Mesothelial cell of epicardium (in vitro differentiated cells): ENCODE data around the gene MYL6. TPM values are rescaled to one million over a fixed set of nuclear protein-coding genes. Genes with fewer than 3 reads are reported as not detected.

ENCODE experiments used
- DNase-seq, 2 experiments: peaks; one replicate each; pipeline ENCODE4 v3.0.0; 2021; ENCODE audit warnings: low spot score in 2 of 2; ENCODE audit not compliant: unreplicated experiment in 2 of 2
- H3K27ac Mint-ChIP-seq: 2 replicates; pipeline ENCODE4 v1.8.0; 2021; ENCODE audit warnings: mixed read lengths
- H3K27me3 Mint-ChIP-seq: 2 replicates; pipeline ENCODE4 v1.8.0; 2021; ENCODE audit warnings: low read depth, mixed read lengths
- H3K36me3 Mint-ChIP-seq: 2 replicates; pipeline ENCODE4 v1.8.0; 2021; ENCODE audit warnings: mixed read lengths
- H3K4me1 Mint-ChIP-seq: 2 replicates; pipeline ENCODE4 v1.8.0; 2021; ENCODE audit warnings: mixed read lengths
- H3K4me3 Mint-ChIP-seq: 2 replicates; pipeline ENCODE4 v1.8.0; 2021; ENCODE audit warnings: mild to moderate bottlenecking, moderate library complexity, mixed read lengths
- H3K9me3 Mint-ChIP-seq: 2 replicates; pipeline ENCODE4 v1.8.0; 2021; ENCODE audit warnings: mixed read lengths
- total RNA-seq: library from RNA; stranded (reverse); gene quantifications from 3 replicates; pipeline ENCODE4 v1.2.1, GENCODE V29; 2021
- TF ChIP-seq, protein P1 (sequence below): fragments of 200-600 bp; sonication (generic); IDR thresholded peaks from one replicate; pipeline ENCODE4 v1.5.0; 2021; ENCODE audit warnings: antibody characterized with exemption; ENCODE audit not compliant: unreplicated experiment

Gene MYL6
- total RNA-seq, 1 donor from 2014 or later = 827 TPM

DNA sequence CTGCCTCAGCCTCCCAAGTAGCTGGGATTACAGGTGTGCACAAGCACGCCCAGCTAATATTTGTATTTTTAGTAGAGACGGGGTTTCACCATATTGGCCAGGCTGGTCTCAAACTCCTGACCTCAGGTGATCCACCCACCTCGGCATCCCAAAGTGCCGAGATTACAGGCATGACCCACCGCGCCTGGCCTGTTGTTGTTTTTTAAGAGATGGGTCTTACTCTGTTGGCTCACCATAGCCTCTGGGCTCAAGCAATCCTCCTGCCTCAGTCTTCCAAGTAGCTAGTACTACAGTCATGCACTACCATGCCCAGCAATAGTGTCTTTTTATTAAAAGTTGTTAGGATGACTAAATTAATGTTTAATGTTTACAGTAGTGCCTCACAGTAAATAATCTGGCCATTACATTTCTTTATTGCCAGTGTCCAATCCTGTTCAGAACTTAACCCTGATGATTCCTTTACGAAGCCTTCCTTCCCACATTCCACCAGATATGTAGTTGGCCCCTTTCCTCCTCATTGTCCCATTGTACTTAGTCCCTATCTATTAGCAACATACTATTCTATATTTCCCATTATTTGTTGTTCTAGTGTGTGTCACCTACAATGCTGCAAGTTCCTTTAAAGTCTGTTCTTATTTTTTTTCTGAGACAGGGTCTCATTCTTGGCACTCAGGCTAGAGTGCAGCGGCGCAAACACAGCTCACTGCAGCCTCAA lies 39.9 kb downstream of the MYL6 start:
- Mint-ChIP-seq H3K27me3 (no peaks in the 10 kb centered on the region), H3K36me3 (no peaks in the 10 kb centered on the region), H3K27ac (no peak overlapping the region), H3K4me3 (no peak overlapping the region), H3K4me1 (peaks cover 9% of the 10 kb centered on the region), H3K9me3 (no peaks in the 10 kb centered on the region)
- no peak for DNase-seq
- TF ChIP-seq, protein P1, sequence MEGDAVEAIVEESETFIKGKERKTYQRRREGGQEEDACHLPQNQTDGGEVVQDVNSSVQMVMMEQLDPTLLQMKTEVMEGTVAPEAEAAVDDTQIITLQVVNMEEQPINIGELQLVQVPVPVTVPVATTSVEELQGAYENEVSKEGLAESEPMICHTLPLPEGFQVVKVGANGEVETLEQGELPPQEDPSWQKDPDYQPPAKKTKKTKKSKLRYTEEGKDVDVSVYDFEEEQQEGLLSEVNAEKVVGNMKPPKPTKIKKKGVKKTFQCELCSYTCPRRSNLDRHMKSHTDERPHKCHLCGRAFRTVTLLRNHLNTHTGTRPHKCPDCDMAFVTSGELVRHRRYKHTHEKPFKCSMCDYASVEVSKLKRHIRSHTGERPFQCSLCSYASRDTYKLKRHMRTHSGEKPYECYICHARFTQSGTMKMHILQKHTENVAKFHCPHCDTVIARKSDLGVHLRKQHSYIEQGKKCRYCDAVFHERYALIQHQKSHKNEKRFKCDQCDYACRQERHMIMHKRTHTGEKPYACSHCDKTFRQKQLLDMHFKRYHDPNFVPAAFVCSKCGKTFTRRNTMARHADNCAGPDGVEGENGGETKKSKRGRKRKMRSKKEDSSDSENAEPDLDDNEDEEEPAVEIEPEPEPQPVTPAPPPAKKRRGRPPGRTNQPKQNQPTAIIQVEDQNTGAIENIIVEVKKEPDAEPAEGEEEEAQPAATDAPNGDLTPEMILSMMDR = no peak

DNA sequence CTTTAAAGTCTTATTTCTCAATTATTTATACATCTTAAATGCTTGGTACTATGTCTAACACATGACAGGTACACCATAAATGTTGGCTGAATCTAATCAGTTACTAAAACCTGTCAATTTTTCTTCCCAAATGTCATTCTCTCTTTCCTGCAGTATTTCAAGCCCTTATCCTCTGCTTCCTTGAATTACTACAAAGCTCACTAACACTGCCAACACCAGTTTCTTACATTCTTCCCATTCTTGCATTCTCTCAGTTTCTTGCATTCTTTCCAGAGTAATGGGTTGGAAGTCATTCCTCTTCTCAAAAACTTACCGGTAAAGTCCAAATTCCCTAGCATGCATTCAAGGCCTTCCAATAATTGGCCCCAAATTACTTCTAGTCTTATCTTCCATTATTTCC lies 40.7 kb downstream of the MYL6 start:
- Mint-ChIP-seq H3K9me3 (no peaks in the 10 kb centered on the region), H3K36me3 (no peaks in the 10 kb centered on the region), H3K4me1 (peaks cover 9% of the 10 kb centered on the region), H3K4me3 (no peak overlapping the region), H3K27ac (no peak overlapping the region), H3K27me3 (no peaks in the 10 kb centered on the region)
- DNase-seq = no peak
- TF ChIP-seq, protein P1 = no peak

DNA sequence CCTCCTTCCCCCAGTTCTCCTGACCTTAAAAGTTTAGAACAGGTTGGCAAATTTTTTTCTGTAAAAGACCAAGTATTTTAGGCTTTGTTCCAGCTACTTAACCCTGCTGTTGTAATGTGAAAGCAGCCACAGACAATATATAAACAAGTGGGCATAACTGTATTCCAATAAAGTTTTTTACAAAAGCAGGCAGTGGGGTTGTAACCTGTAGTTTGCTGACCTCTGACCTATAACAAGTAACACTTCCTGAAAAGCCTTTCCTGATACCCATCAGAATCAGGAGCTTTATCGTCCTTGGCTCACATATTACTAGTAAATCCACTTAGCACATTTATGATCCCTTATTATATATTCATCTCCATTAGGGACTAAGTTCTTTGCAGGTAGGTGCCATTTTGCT lies 44.2 kb downstream of the MYL6 start:
- Mint-ChIP-seq H3K27ac (peak overlapping the region; percentile 23), H3K4me1 (peaks cover 3% of the 10 kb centered on the region), H3K36me3 (peaks cover 10% of the 10 kb centered on the region), H3K9me3 (no peaks in the 10 kb centered on the region), H3K27me3 (no peaks in the 10 kb centered on the region), H3K4me3 (no peak overlapping the region)
- TF ChIP-seq, protein P1 = no peak
- no peak for DNase-seq

DNA sequence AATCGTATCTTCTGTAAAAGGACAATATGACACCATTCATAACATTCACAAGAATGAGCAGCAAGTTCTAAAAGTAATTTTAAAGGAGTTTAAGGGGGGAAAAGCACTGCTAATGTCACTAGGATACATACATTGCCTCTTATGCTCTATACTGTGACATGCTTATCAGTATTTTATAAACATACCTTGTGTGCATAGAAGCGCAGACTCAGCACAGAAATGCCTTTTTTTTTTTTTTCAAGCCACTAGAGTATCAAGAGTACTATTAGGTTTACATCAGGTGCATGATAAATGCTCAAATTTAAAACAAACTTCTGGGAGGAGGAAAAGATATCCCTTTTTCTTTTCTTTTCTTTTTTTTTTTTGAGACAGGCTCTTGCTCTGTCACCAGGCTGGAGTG lies 44.7 kb downstream of the MYL6 start:
- TF ChIP-seq, protein P1 = no peak

DNA sequence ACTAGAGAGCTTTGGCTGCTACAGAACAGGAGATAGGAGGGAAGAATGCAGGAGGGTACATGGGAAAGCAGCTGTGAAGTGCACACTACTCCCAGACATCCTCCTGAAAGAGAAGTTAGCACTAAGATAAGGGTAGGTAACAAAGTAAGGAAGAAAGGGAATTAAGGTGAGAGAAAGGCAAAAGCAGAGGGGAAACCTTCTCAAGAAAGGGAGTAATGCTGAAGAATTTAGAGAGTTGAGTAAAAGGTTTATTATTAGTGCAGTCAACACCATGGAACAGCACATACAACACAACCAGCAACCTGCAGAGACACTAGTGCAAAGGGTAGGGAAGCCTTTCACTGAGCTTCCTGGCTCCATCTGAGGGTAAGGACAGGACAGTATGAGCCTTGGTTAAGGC lies 46.1 kb downstream of the MYL6 start:
- TF ChIP-seq, protein P1 = no peak

More for the DNA sequence above, 44.7 kb downstream of the MYL6 start:
- Mint-ChIP-seq H3K4me1 (peaks cover 3% of the 10 kb centered on the region), H3K36me3 (peaks cover 15% of the 10 kb centered on the region), H3K27ac (peak overlapping the region; percentile 23), H3K27me3 (no peaks in the 10 kb centered on the region), H3K9me3 (no peaks in the 10 kb centered on the region), H3K4me3 (no peak overlapping the region)
- DNase-seq = no peak

More for the DNA sequence above, 46.1 kb downstream of the MYL6 start:
- peaks cover 18% of the 10 kb centered on the region for H3K36me3 Mint-ChIP-seq
- no peak overlapping the region for H3K4me3 Mint-ChIP-seq
- no peaks in the 10 kb centered on the region for H3K27me3 Mint-ChIP-seq
- no peaks in the 10 kb centered on the region for H3K4me1 Mint-ChIP-seq
- DNase-seq = no peak
- H3K27ac Mint-ChIP-seq = no peak overlapping the region
- H3K9me3 Mint-ChIP-seq = no peaks in the 10 kb centered on the region
